Measurements from ENCODE around the gene CSTF1. TPM values are rescaled to one million over a fixed set of nuclear protein-coding genes. Genes with fewer than 3 reads are reported as not detected.

The CSTF1 gene
- total and polyA plus RNA-seq, 4 donors = 11.9 to 20.2 (median 16.0) TPM

- Histone ChIP-seq H3K36me3 (ENCODE audit: control insufficient read depth in 4 of 4, insufficient read depth in 3 of 4, low read depth in 1 of 4, low read length in 3 of 4) (no peaks in the 10 kb centered on the region), H3K27me3 (ENCODE audit: control insufficient read depth in 4 of 4, insufficient read depth in 4 of 4, low read length in 3 of 4) (no peaks in the 10 kb centered on the region), H3K9me3 (ENCODE audit: control insufficient read depth in 4 of 4, low read length in 3 of 4) (no peaks in the 10 kb centered on the region), H3K4me1 (ENCODE audit: control insufficient read depth in 4 of 4, insufficient read depth in 4 of 4, low read length in 3 of 4) (peaks cover 2 to 21% (median 17%) of the 10 kb centered on the region in 4 donors), H3K9ac (ENCODE audit: low read depth in 1 of 2, low read length in 2 of 2) (no peak overlapping the region), H3K4me3 (ENCODE audit: low read depth in 1 of 3, low read length in 3 of 3) (no peak overlapping the region), H3K27ac (ENCODE audit: low read depth in 1 of 2, low read length in 2 of 2) (no peak overlapping the region)
- 86% methylated on average over 12 of the region's 12 CpGs for WGBS
- TF ChIP-seq GABPA (IDR thresholded peaks at IDR 0.05 in 1 of 2, conservative IDR thresholded peaks at IDR 0.05 in 1 of 2) (no peak), YY1 (IDR thresholded peaks at IDR 0.05) (no peak), ATF3 (IDR thresholded peaks at IDR 0.05) (no peak), HNF4G (IDR thresholded peaks at IDR 0.05) (no peak), RXRA (IDR thresholded peaks at IDR 0.05) (no peak), RAD21 (IDR thresholded peaks at IDR 0.05) (no peak), FOXA2 (IDR thresholded peaks at IDR 0.05) (no peak), SP1 (IDR thresholded peaks at IDR 0.05) (no peak), FOXA1 (IDR thresholded peaks at IDR 0.05) (no peak), TAF1 (conservative IDR thresholded peaks at IDR 0.05) (no peak), REST (IDR thresholded peaks at IDR 0.05) (no peak), EGR1 (IDR thresholded peaks at IDR 0.05; ENCODE audit: low read depth in 2 of 2) (no peak), HNF4A (conservative IDR thresholded peaks at IDR 0.05) (no peak), CTCF (IDR thresholded peaks at IDR 0.05; ENCODE audit: low read depth, low read length, missing input control) (no peak), MAX (IDR thresholded peaks at IDR 0.05) (no peak), NR2F2 (IDR thresholded peaks at IDR 0.05) (no peak), ZBTB33 (IDR thresholded peaks at IDR 0.05) (no peak), JUND (IDR thresholded peaks at IDR 0.05) (no peak)
- DNase-seq (ENCODE audit: low spot score) = no peak
Measured at GRCh38 chr20:56414842-56415765, 22.7 kb downstream of the CSTF1 start.

Measured in liver (tissue), 9 donors.